HG03469 (cell line): ENCODE results near the gene VSTM5.
"Not testable (repeated sequence)": the region's sequence is repeated elsewhere in the genome, so short reads cannot be mapped to it uniquely, and the experiment has no call there.

ENCODE experiments used
- ATAC-seq: cut with Tn5 transposase; IDR thresholded peaks from one replicate; pipeline ENCODE4 v1.9.1; 2021; ENCODE audit warnings: mild to moderate bottlenecking, moderate library complexity, moderate number of reproducible peaks; ENCODE audit not compliant: unreplicated experiment

Gene VSTM5

GRCh38 chr11:93850594-93851018 lies at the start of gene VSTM5:
VSTM5 (minus strand) TSS chr11:93850618; CDS start chr11:93850502, 116 bp downstream.
- no peak for ATAC-seq

GRCh38 chr11:93895106-93895862 lies 44.9 kb upstream of the VSTM5 start:
- ATAC-seq, result peak; percentile 78

GRCh38 chr11:93890391-93891051 lies 40.1 kb upstream of the VSTM5 start:
- no peak for ATAC-seq

- ATAC-seq, result no peak
Measured at GRCh38 chr11:93887111-93887510, 36.7 kb upstream of the VSTM5 start.

DNA sequence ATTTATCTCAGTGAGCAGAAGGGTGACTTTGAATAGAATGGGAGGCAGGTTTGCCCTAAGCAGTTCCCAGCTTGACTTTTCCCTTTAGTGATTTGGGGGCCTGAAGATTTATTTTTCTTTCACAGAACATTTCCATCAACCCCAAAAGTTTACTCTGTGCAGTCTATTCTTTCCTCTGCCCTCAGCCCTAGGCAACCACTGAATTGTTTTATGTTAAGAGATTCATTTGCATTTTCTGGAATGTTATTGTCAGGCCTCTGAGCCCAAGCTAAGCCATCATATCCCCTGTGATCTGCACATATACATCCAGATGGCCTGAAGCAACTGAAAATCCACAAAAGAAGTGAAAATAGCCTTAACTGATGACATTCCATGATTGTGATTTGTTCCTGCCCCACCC lies 28.7 kb upstream of the VSTM5 start:
- ATAC-seq, result not testable (repeated sequence)

DNA sequence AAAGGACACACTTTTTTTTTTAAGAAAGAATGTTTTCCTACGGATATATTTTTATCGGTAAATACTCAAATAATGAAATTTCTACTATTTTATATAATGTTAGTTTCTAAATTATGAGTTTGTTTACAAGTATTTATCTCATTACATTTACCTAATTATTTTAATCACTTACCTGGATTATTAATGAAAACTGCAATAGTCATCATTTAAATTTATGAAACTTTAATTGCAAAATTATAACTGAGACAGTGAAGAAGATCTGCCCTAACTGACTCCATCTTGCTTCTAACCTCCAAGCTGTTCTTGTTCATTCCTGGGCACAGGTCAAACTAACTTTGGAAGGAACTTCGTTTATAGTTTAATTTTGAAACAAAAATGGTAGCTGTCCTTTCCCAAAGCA lies 25.2 kb upstream of the VSTM5 start:
- no peak for ATAC-seq

DNA sequence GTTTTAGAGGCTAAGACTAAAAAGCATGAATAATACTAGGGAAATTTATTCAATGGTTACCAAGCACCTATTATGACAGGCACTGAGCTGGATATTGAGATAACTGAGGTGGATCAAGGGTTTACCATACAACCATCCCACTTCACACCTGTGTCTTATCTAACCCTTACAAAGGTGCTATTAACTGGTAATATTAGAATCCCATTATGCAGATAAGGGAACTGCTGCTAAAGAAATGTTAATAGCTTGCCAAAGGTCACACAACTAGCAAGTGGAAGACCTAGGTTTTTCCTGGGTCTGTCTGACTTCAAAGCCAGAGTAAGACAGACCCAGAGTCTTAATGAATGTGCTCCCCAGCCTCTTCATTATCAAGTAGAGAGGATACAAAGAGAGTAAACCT lies 21.1 kb upstream of the VSTM5 start:
- no peak for ATAC-seq

GRCh38 chr11:93870616-93871015 lies 20.2 kb upstream of the VSTM5 start:
- ATAC-seq, result no peak

- no peak for ATAC-seq
Measured at GRCh38 chr11:93869830-93870229, 19.4 kb upstream of the VSTM5 start.

DNA sequence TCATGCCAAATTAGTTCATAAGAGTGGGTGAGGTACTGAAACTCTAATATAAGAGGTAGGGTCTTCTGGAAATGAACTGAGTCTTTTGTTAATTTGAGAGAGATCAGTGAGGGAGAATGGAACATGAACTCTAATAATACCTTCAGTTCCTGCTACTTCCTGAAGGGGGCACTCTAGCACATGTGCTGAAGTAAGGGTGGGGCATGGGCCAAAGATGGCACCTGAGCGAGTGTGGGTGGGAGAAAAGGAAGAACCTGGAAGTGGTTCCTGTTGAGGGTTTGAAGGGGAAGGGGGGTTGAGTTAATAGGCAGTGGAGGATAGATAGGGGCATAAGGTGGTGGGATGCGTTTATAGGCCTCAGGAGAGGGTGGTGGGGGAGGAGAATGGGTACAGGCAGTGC lies 18.0 kb upstream of the VSTM5 start:
- ATAC-seq, result not testable (repeated sequence)

DNA sequence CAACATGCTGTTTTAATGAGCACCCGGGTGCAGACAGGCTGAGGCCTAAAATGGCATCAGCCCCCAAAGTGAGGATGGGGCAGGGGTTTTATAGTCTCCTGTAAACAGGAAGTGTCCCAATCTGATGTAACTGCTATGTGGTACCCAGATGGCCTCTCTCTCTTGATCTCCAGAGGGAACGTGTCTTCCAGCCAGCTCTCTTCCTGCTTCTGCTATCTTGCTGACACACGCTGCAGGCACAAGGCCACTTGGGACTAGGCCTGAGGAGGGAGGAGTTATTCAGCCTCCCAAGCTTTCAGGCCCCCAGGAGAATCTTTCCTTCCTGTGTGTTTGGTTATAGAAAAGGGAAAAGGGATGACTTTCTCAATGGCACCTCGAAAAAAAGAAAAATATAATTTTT lies 11.4 kb upstream of the VSTM5 start:
- ATAC-seq, result no peak

GRCh38 chr11:93858121-93858775 lies 7.8 kb upstream of the VSTM5 start:
- ATAC-seq, result no peak

DNA sequence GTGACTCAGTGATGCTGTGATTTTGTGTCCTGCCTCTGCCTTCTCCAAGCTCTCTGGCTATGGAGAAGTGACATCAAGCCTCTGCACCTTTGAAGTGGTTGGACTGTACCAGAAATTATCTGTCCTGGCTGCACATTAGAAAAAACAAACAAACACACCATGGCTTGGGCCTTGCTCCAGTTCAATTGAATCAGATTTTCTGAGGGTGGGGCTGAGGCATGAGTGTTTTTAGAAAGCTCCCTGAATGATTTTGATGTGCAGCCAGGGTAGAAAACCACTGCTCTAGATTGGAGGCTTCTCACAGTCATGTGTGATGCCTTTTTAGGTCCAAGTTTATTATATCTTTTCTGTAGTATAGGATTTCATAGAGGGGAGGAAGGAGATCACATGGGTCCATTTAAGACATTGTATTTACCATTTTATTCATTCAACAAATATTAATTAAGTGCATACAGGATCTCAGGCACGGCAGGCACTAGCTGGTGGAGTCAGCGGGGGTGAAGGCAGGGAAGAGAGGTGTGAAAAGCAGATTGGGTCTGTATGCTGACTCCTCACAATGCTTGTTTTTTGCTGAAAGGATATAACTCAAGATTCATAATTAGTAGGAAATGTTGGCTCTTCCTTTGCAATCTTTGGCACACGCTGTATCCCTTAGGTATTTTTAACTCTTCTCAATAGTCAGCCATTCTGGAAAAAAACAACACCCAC lies 7.1 kb upstream of the VSTM5 start:
- ATAC-seq, result no peak

DNA sequence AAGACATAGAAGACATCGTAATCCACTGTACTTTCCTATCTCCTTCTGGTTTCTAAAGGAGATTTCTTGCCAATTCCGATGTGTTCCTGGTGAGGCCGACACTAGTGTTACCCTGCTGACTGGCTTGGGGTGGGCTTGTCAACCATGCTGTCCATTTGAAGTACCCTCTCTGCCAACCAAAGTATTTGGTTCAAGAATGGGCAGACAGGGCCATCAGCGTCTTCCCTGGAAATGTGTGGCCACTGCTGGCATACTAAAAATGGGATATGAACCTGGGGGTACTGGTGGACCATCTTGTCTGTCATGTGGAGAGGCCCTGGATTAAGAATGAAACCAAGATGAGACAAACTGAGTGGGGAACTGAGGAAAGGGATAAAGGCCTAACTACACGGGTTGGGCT lies 1.8 kb upstream of the VSTM5 start:
- no peak for ATAC-seq

DNA sequence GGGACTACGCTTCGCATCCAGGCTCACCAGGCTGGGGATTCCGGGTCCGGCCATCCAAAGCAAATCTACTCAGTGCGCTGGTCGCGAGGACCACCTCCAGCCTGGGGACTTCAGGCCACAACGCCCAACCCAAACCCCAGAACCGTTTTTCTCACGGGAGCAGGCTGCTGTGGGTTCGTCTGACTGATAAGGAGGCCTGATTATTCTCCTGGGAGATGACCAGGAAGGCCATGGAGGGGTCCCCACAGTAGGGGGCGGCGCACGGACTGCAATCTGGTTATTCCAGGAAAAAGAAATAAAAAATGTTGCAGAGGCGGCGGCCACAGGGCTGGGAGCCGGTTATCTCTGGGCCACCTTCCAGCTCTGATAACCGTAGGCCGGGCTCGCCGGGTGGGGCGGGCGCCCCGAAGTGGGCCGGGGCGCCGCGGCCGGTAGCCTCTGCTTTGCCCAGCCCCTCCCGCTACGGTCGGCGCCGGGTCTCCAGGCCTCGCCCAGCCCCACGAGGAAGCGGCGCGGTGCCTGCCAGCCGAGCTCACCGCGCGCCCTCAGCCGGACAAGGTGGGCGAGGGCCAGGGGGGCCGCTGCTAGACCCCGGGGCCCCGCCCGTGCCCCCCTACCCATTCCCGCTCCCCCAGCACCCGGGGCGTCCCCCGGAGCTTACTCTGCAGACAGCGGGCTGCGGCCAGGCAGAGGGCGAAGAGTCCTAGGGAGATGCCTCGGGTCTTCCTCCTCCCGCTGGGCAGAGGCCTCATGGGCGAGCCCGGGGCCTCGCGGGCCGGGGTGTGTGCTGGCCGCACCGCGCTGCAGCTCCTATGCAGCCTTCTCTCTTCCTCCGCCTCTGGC lies 446 bp downstream of the VSTM5 start:
- ATAC-seq, result no peak

DNA sequence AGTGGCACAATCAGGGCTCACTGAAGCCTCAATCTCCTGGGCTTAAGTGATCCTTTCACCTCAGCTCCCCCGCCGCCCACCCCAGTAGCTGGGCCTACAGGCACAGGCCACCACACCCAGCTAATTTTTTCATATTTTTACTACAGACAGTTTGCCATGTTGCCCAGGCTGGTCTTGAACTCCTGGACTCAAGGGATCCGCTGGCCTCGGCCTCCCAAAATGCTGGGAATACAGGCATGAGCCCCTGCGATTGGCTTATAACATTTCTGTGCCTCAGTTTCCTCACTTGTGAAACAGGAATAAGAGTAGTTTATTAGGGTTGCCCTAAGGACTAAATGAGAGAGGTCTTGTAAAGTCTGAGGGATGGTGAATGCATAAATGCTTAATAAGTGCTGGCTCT lies 1.2 kb downstream of the VSTM5 start:
- ATAC-seq, result no peak

DNA sequence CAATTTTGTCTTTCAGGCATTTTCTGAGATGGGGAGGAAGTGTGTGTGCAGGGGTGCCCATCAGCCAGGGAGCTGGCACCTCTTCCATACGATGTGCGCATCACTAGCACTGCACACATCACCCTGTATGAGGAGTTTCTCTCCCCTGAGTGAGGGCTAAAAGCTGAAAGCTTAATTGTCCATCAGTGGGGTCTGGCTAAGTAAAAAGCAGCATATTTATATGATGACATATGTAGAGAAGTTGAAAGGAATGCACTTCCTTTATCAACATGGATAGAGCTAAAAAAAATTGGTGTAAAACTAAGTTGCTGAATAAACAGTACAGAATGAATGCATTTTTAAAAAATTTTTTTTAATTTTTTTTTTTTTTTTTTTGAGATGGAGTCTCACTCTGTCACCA lies 4.0 kb downstream of the VSTM5 start:
- ATAC-seq, result no peak

DNA sequence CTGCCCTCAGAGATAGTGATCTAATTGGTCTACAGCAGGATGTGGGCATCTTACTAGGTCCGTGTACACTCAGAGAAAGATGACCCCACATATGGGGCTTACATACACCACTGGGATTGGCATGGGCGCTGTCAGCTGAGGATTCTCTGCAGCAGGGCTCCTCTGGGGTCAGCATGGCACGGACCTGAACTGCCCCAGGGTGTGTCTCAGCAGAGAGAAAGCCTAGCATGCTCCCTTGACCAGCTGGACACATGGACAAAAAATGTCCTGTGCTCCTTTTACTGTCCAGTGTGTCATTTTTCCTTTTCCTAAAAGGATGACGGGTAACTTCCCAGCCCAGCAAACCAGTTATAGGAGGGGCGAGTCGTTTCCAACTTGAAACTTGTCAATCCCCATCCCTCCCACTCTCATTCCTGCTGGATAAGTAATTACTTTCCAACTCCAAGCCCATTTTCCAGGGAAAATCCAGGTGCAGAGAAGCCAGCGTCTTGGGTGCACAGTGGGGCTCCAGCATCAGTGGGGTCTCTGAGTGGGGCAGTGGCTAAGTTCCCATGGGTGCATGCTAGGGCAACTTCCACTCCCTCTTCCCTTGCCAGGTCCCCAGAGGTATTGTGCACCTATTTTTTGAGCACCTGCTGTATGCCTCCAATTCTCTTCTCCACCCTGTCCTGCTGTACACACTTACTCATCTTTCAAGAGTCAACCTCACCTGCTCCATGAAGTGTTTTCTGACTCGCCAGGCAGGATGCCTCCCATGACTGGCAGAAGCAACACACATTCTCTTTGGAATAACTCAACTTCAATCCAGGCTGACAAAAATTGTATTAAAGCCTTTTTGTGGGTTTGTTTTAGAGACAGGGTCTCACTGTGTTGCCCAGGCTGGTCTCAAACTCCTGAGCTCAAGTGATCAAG lies 5.0 kb downstream of the VSTM5 start:
- no peak for ATAC-seq

DNA sequence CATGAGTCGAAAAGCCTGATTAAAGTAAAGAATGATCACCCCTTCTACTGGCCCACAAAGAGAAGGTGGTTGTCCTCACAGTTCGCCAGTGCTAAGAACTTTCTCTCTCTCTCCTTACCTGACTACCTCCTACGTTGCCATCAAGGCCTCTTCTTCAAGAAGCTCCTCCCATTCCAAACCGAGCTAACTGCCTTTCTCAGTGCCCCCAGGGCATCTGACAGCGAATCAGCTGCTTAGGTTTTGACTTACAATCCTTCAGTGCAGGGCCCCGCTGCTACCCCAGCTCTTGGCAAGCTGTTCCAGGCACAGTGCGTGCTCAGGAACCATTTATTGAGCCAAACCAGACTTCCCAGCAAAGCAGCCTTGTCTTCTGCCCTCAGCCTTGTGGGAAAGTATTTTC lies 5.8 kb downstream of the VSTM5 start:
- no peak for ATAC-seq
